Urothelium cell line (cell line): Measurements from ENCODE around the gene HOXA3.

Experiments used
- DNase-seq: peaks from one replicate; pipeline ENCODE4 v3.0.0; 2011; ENCODE audit warnings: low spot score, mixed read lengths
- FAIRE-seq: peaks from 2 replicates; lab custom pipeline; 2011; peaks lifted over from hg19 to GRCh38; lab: Jason Lieb, UNC

HOXA3 gene

GRCh38 chr7:27131390-27131819, 21.0 kb downstream of the HOXA3 start:
- FAIRE-seq = no peak
- DNase-seq = no peak

- DNase-seq = peak; percentile 98
- FAIRE-seq = peak; percentile 98
Observed at GRCh38 chr7:27130540-27131389, 21.6 kb downstream of the HOXA3 start, which contains the start of gene HOXA4. Gene HOXA4 (minus strand): TSS chr7:27130757. CDS start chr7:27130733, 24 bp downstream.

- FAIRE-seq (peak; percentile 42), DNase-seq (peak; percentile 83)
Observed at GRCh38 chr7:27129729-27130539, 22.4 kb downstream of the HOXA3 start.

GRCh38 chr7:27128776-27129728, 23.3 kb downstream of the HOXA3 start:
- no peak for FAIRE-seq
- DNase-seq = no peak

GRCh38 chr7:27128034-27128433, 24.3 kb downstream of the HOXA3 start:
- FAIRE-seq (peak; percentile 13), DNase-seq (no peak)

GRCh38 chr7:27126596-27127327, 25.6 kb downstream of the HOXA3 start:
- no peak for FAIRE-seq
- no peak for DNase-seq

- FAIRE-seq (no peak), DNase-seq (no peak)
Observed at GRCh38 chr7:27125986-27126394, 26.4 kb downstream of the HOXA3 start.

- FAIRE-seq (no peak), DNase-seq (no peak)
Observed at GRCh38 chr7:27124902-27125689, 27.3 kb downstream of the HOXA3 start.

- DNase-seq (no peak), FAIRE-seq (no peak)
Observed at GRCh38 chr7:27124096-27124901, 28.1 kb downstream of the HOXA3 start.

GRCh38 chr7:27123477-27124053, 28.8 kb downstream of the HOXA3 start:
- FAIRE-seq (no peak), DNase-seq (no peak)

GRCh38 chr7:27123007-27123476, 29.3 kb downstream of the HOXA3 start:
- FAIRE-seq = no peak
- no peak for DNase-seq

GRCh38 chr7:27122077-27122910, 30.1 kb downstream of the HOXA3 start:
- no peak for FAIRE-seq
- DNase-seq = no peak

- DNase-seq (no peak), FAIRE-seq (no peak)
Observed at GRCh38 chr7:27121684-27122076, 30.7 kb downstream of the HOXA3 start.

GRCh38 chr7:27119412-27119911, 32.9 kb downstream of the HOXA3 start:
- no peak for FAIRE-seq

GRCh38 chr7:27118580-27118979, 33.8 kb downstream of the HOXA3 start:
- FAIRE-seq = no peak
- DNase-seq = no peak

More at GRCh38 chr7:27119412-27119911, 32.9 kb downstream of the HOXA3 start:
- no peak for DNase-seq

GRCh38 chr7:27117887-27118491, 34.4 kb downstream of the HOXA3 start:
- DNase-seq (no peak), FAIRE-seq (no peak)
